Vagina (tissue), 2 donors: ENCODE results near the gene ATOH1.

Experiments
- POLR2A ChIP-seq, 2 donors: fragments of 450-650 bp; IDR thresholded peaks; one replicate each; pipeline ENCODE4 v1.6.1; 2017; ENCODE audit warnings: antibody characterized with exemption in 2 of 2, mild to moderate bottlenecking in 2 of 2, moderate library complexity in 2 of 2
- TF ChIP-seq, protein P1 (sequence below), 3 experiments: fragments of 450-650 bp in 2 of 3; fragments of 200-600 bp in 1 of 3; sonication (generic) in 1 of 3; IDR thresholded peaks; one replicate each; pipeline ENCODE4 v1.5.1; 2017 to 2019; ENCODE audit warnings: antibody characterized with exemption in 3 of 3, mild to moderate bottlenecking in 2 of 3, moderate library complexity in 2 of 3

DNA sequence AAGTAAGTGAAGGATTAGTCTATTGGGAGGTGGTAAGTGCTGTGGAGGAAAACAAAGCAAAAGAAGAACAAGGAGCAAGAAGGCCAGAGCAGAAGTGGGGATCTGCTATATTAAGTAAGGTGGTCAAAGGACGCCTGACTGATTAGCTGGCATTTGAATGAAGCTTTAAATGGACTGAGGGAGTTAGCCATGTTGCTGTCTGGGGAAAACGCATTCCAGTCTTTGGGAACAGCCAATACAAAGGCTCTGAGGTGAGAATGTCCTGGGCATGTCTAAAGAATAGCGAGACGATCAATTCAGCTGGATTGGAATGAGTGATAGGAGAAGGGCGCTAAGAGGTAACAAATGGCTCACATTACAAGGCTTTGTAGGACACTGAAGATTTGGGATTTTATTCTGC lies 48.5 kb upstream of the ATOH1 start:
- TF ChIP-seq, protein P1, sequence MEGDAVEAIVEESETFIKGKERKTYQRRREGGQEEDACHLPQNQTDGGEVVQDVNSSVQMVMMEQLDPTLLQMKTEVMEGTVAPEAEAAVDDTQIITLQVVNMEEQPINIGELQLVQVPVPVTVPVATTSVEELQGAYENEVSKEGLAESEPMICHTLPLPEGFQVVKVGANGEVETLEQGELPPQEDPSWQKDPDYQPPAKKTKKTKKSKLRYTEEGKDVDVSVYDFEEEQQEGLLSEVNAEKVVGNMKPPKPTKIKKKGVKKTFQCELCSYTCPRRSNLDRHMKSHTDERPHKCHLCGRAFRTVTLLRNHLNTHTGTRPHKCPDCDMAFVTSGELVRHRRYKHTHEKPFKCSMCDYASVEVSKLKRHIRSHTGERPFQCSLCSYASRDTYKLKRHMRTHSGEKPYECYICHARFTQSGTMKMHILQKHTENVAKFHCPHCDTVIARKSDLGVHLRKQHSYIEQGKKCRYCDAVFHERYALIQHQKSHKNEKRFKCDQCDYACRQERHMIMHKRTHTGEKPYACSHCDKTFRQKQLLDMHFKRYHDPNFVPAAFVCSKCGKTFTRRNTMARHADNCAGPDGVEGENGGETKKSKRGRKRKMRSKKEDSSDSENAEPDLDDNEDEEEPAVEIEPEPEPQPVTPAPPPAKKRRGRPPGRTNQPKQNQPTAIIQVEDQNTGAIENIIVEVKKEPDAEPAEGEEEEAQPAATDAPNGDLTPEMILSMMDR (IDR thresholded peaks at IDR 0.05), result no peak
- TF ChIP-seq POLR2A (IDR thresholded peaks at IDR 0.05), result no peak
